ACC112 (cell line): ENCODE results near the gene HBZ.
"Not testable (repeated sequence)": the region's sequence is repeated elsewhere in the genome, so short reads cannot be mapped to it uniquely, and the experiment has no call there.

Experiments used
- H2AFZ ChIP-seq: fragments of 200-600 bp; sonication (generic); one replicate; pipeline ENCODE4 v1.6.0; 2017; ENCODE audit warnings: antibody characterized with exemption, low read length; ENCODE audit not compliant: unreplicated experiment
- H3K27ac ChIP-seq: fragments of 200-600 bp; sonication (generic); 2 replicates; pipeline ENCODE4 v1.5.1; 2014; ENCODE audit warnings: low read depth, mild to moderate bottlenecking, antibody characterized with exemption, low read length, moderate library complexity
- H3K27me3 ChIP-seq: fragments of 200-600 bp; sonication (generic); 2 replicates; pipeline ENCODE4 v1.6.1; 2014; ENCODE audit warnings: mild to moderate bottlenecking, antibody characterized with exemption, low read length, moderate library complexity, mixed read lengths; ENCODE audit not compliant: insufficient read depth
- H3K36me3 ChIP-seq: fragments of 200-600 bp; sonication (generic); 2 replicates; pipeline ENCODE4 v1.6.1; 2016; ENCODE audit warnings: mild to moderate bottlenecking, antibody characterized with exemption, low read length, moderate library complexity, mixed read lengths; ENCODE audit not compliant: insufficient read depth
- H3K4me1 ChIP-seq: fragments of 200-600 bp; sonication (generic); one replicate; pipeline ENCODE4 v1.6.1; 2016; ENCODE audit warnings: low read length, mixed read lengths; ENCODE audit not compliant: insufficient read depth, unreplicated experiment, control insufficient read depth
- H3K4me3 ChIP-seq: fragments of 200-600 bp; sonication (generic); 2 replicates; pipeline ENCODE4 v1.5.1; 2014; ENCODE audit warnings: mild to moderate bottlenecking, low read depth, low read length
- H3K79me2 ChIP-seq: fragments of 200-600 bp; sonication (generic); one replicate; pipeline ENCODE4 v1.6.0; 2016; ENCODE audit warnings: low read length; ENCODE audit not compliant: control insufficient read depth, unreplicated experiment, insufficient read depth

HBZ gene

GRCh38 chr16:118857-119256 lies 33.6 kb upstream of the HBZ start:
- Histone ChIP-seq H3K4me1 (peaks cover 12% of the 10 kb centered on the region), H3K27me3 (no peaks in the 10 kb centered on the region), H3K79me2 (peaks cover 5% of the 10 kb centered on the region), H3K36me3 (peaks cover 11% of the 10 kb centered on the region; the same call in 1 of the 2 replicates), H2AFZ (no peak overlapping the region), H3K27ac (no peak overlapping the region), H3K4me3 (no peak overlapping the region)

GRCh38 chr16:119295-119694 lies 33.1 kb upstream of the HBZ start:
- Histone ChIP-seq H2AFZ (no peak overlapping the region), H3K4me1 (peaks cover 8% of the 10 kb centered on the region), H3K27ac (no peak overlapping the region), H3K79me2 (peaks cover 5% of the 10 kb centered on the region), H3K27me3 (no peaks in the 10 kb centered on the region), H3K4me3 (no peak overlapping the region), H3K36me3 (peaks cover 11% of the 10 kb centered on the region; the same call in 1 of the 2 replicates)

- Histone ChIP-seq H3K4me1 (peaks cover 5% of the 10 kb centered on the region), H3K36me3 (peaks cover 11% of the 10 kb centered on the region; the same call in 1 of the 2 replicates), H3K79me2 (peaks cover 5% of the 10 kb centered on the region), H3K4me3 (no peak overlapping the region), H2AFZ (no peak overlapping the region), H3K27me3 (no peaks in the 10 kb centered on the region), H3K27ac (no peak overlapping the region)
Measured at GRCh38 chr16:119835-120491, 32.5 kb upstream of the HBZ start.

- Histone ChIP-seq H3K79me2 (peaks cover 5% of the 10 kb centered on the region), H3K4me1 (peaks cover 5% of the 10 kb centered on the region), H2AFZ (no peak overlapping the region), H3K36me3 (peaks cover 11% of the 10 kb centered on the region; the same call in 1 of the 2 replicates), H3K27ac (no peak overlapping the region), H3K27me3 (no peaks in the 10 kb centered on the region), H3K4me3 (no peak overlapping the region)
Measured at GRCh38 chr16:120756-121155, 31.7 kb upstream of the HBZ start.

GRCh38 chr16:122361-122760 lies 30.1 kb upstream of the HBZ start:
- Histone ChIP-seq H3K79me2 (peaks cover 10% of the 10 kb centered on the region), H2AFZ (no peak overlapping the region), H3K27me3 (no peaks in the 10 kb centered on the region), H3K4me1 (peaks cover 5% of the 10 kb centered on the region), H3K4me3 (no peak overlapping the region), H3K36me3 (peaks cover under 1% of the 10 kb centered on the region; the same call in 1 of the 2 replicates), H3K27ac (no peak overlapping the region)

GRCh38 chr16:123558-124350 lies 28.7 kb upstream of the HBZ start:
- H3K27me3 ChIP-seq, H3K36me3 ChIP-seq, H3K4me1 ChIP-seq, H3K4me3 ChIP-seq, H2AFZ ChIP-seq, H3K27ac ChIP-seq: not testable (repeated sequence)
- peaks cover 11% of the 10 kb centered on the region for H3K79me2 ChIP-seq

- peaks cover 18% of the 10 kb centered on the region for H3K79me2 ChIP-seq
- H3K4me1 ChIP-seq, result no peaks in the 10 kb centered on the region
- no peak overlapping the region for H2AFZ ChIP-seq
- H3K4me3 ChIP-seq, result no peak overlapping the region
- no peaks in the 10 kb centered on the region for H3K27me3 ChIP-seq
- H3K36me3 ChIP-seq, result no peaks in the 10 kb centered on the region; the same call in 1 of the 2 replicates
- H3K27ac ChIP-seq, result no peak overlapping the region
Measured at GRCh38 chr16:125011-125410, 27.4 kb upstream of the HBZ start.

- H3K79me2 ChIP-seq, result peaks cover 46% of the 10 kb centered on the region
- H3K27ac ChIP-seq, result no peak overlapping the region
- H3K27me3 ChIP-seq, result no peaks in the 10 kb centered on the region
Measured at GRCh38 chr16:129075-129474, 23.4 kb upstream of the HBZ start.

GRCh38 chr16:130533-131173 lies 21.8 kb upstream of the HBZ start:
- H2AFZ ChIP-seq, result no peak overlapping the region
- H3K27ac ChIP-seq, result no peak overlapping the region
- H3K27me3 ChIP-seq, result no peaks in the 10 kb centered on the region
- H3K4me3 ChIP-seq, result no peak overlapping the region
- no peaks in the 10 kb centered on the region for H3K4me1 ChIP-seq
- H3K36me3 ChIP-seq, result no peaks in the 10 kb centered on the region
- H3K79me2 ChIP-seq, result peaks cover 58% of the 10 kb centered on the region

More at GRCh38 chr16:129075-129474, 23.4 kb upstream of the HBZ start:
- Histone ChIP-seq H3K4me1 (no peaks in the 10 kb centered on the region), H3K36me3 (no peaks in the 10 kb centered on the region), H3K4me3 (no peak overlapping the region), H2AFZ (no peak overlapping the region)

- H3K27me3 ChIP-seq, result no peaks in the 10 kb centered on the region
- H3K4me3 ChIP-seq, result no peak overlapping the region
- H3K79me2 ChIP-seq, result peaks cover 64% of the 10 kb centered on the region
- no peaks in the 10 kb centered on the region for H3K36me3 ChIP-seq
- H2AFZ ChIP-seq, result no peak overlapping the region
- H3K27ac ChIP-seq, result no peak overlapping the region
- peaks cover under 1% of the 10 kb centered on the region for H3K4me1 ChIP-seq
Measured at GRCh38 chr16:132120-132519, 20.3 kb upstream of the HBZ start.
